HepG2 (cell line): ENCODE results near the gene SNRNP48. TPM values are rescaled to one million over a fixed set of nuclear protein-coding genes. Genes with fewer than 3 reads are reported as not detected.
A peak's percentile ranks its signal among the peaks of the same experiment; 100 is the strongest.

Experiments
- CBX2 ChIP-seq, 2 experiments: fragments of 200-600 bp in 1 of 2; sonication (generic); formaldehyde crosslinking in 1 of 2; IDR thresholded peaks; 2 replicates each; pipeline versions ENCODE4 v1.7.0 to v1.8.1; 2018 to 2022; ENCODE audit warnings: low read depth in 2 of 2, low read length in 1 of 2, mild to moderate bottlenecking in 1 of 2, missing genetic modification reagents in 1 of 2
- FOXA3 ChIP-seq: IDR thresholded peaks from 2 replicates; pipeline ENCODE4 v1.6.1; 2016; ENCODE audit warnings: missing genetic modification reagents, missing compliant biosample characterization
- GABPB1 ChIP-seq: IDR thresholded peaks from 2 replicates; pipeline ENCODE4 v1.6.1; 2016; ENCODE audit warnings: mild to moderate bottlenecking, missing genetic modification reagents, moderate library complexity, missing compliant biosample characterization
- GMEB1 ChIP-seq: sonication (generic); formaldehyde crosslinking; IDR thresholded peaks from 2 replicates; pipeline ENCODE4 v1.5.1; 2020; ENCODE audit warnings: missing genetic modification reagents, mild to moderate bottlenecking, borderline replicate concordance
- HHEX ChIP-seq: IDR thresholded peaks from 2 replicates; pipeline ENCODE4 v1.6.1; 2016; ENCODE audit warnings: control low read depth
- KLF15 ChIP-seq: sonication (generic); formaldehyde crosslinking; IDR thresholded peaks from 2 replicates; pipeline ENCODE4 v1.8.1; 2023; ENCODE audit warnings: borderline replicate concordance, mild to moderate bottlenecking, inconsistent platforms, missing genetic modification reagents, mixed read lengths
- MAX ChIP-seq: IDR thresholded peaks from 2 replicates; pipeline ENCODE4 v1.6.1; 2012; ENCODE audit warnings: inconsistent platforms
- PHF5A ChIP-seq: IDR thresholded peaks from one replicate; pipeline ENCODE4 v1.6.1; 2018; ENCODE audit warnings: low read depth, missing genetic modification reagents; ENCODE audit not compliant: unreplicated experiment
- RARA ChIP-seq: IDR thresholded peaks from 2 replicates; pipeline ENCODE4 v1.6.1; 2016; ENCODE audit warnings: missing genetic modification reagents, missing compliant biosample characterization
- RFX1 ChIP-seq: fragments of 450-650 bp; IDR thresholded peaks from 2 replicates; pipeline ENCODE4 v1.6.1; 2017
- SKIL ChIP-seq: sonication (generic); formaldehyde crosslinking; IDR thresholded peaks from 2 replicates; pipeline ENCODE4 v1.8.0; 2022; ENCODE audit warnings: missing genetic modification reagents, mild to moderate bottlenecking, moderate library complexity, borderline replicate concordance
- SOX5 ChIP-seq: IDR thresholded peaks from 2 replicates; pipeline ENCODE4 v1.6.1; 2016; ENCODE audit warnings: borderline replicate concordance
- SOX6 ChIP-seq, 2 experiments: fragments of 450-650 bp in 1 of 2; sonication (generic) in 1 of 2; formaldehyde crosslinking in 1 of 2; IDR thresholded peaks; 2 replicates each; pipeline versions ENCODE4 v1.4.0 to v1.6.1; 2017 to 2020; ENCODE audit warnings: antibody characterized with exemption in 1 of 2, mild to moderate bottlenecking in 1 of 2, missing genetic modification reagents in 1 of 2
- ZKSCAN8 ChIP-seq: IDR thresholded peaks from 2 replicates; pipeline ENCODE4 v1.6.1; 2016; ENCODE audit warnings: borderline replicate concordance, missing genetic modification reagents, missing compliant biosample characterization
- ZMYM4 ChIP-seq: sonication (generic); formaldehyde crosslinking; IDR thresholded peaks from 2 replicates; pipeline ENCODE4 v1.8.1; 2023; ENCODE audit warnings: mild to moderate bottlenecking, missing genetic modification reagents
- ZNF205 ChIP-seq: IDR thresholded peaks from 2 replicates; pipeline ENCODE4 v1.6.1; 2018; ENCODE audit warnings: missing biosample characterization, missing genetic modification reagents
- polyA plus RNA-seq, 8 experiments: library from polyadenylated mRNA; depleted of rRNA in 3 of 8; stranded (reverse) in 7 of 8; unstranded in 1 of 8; fragments of >200 nt; fragmentation: Illumina TruSeq in 4 of 8; extraction: Trizol in 4 of 8; gene quantifications; 2 replicates each; pipeline versions ENCODE4 v1.2.1 to v1.2.3, GENCODE V29; 2011 to 2016; ENCODE audit warnings: low read depth in 4 of 8, missing spikeins in 1 of 8, mixed read lengths in 1 of 8; ENCODE audit not compliant: insufficient read depth in 1 of 8
- total RNA-seq, 5 experiments: library from RNA; depleted of rRNA; stranded (reverse); fragments of >200 nt; fragmentation: Illumina TruSeq; extraction: Trizol; gene quantifications; 2 replicates each; pipeline ENCODE4 v1.2.3, GENCODE V29; 2016; ENCODE audit warnings: low read depth in 1 of 5
- TF ChIP-seq, protein P1 (sequence below): sonication (generic); formaldehyde crosslinking; IDR thresholded peaks from 2 replicates; pipeline ENCODE4 v1.5.0; 2020; ENCODE audit warnings: mild to moderate bottlenecking, missing genetic modification reagents, borderline replicate concordance
- TF ChIP-seq, protein P2 (sequence below): IDR thresholded peaks from 2 replicates; pipeline ENCODE4 v1.6.1; 2016; ENCODE audit warnings: mild to moderate bottlenecking

Gene SNRNP48
- total and polyA plus RNA-seq, 2 of the 13 experiments (the other 11 are each of a cell fraction or from before 2014, with no cell fraction given) = 17.5 to 47.5 TPM

DNA sequence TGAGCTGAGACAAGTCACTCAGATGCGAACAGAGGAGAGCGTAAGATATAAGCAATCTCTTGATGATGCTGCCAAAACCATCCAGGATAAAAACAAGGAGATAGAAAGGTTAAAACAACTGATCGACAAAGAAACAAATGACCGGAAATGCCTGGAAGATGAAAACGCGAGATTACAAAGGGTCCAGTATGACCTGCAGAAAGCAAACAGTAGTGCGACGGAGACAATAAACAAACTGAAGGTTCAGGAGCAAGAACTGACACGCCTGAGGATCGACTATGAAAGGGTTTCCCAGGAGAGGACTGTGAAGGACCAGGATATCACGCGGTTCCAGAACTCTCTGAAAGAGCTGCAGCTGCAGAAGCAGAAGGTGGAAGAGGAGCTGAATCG, 9.5 kb upstream of the SNRNP48 start (continued):
- no peak for TF ChIP-seq GMEB1 (CRISPR knock-in tag)
- 0 out of 2 replicates have a peak, but pooled peaks have one; percentile 35 for TF ChIP-seq ZNF205 (CRISPR knock-in tag)
- TF ChIP-seq RARA (CRISPR knock-in tag) = peak; percentile 37
- TF ChIP-seq PHF5A (CRISPR knock-in tag) = peak; percentile 1
- no peak for TF ChIP-seq SOX6 (IDR thresholded peaks at IDR 0.05)
- TF ChIP-seq SOX6 (CRISPR knock-in tag; IDR thresholded peaks at IDR 0.05) = peak; percentile 85
- TF ChIP-seq FOXA3 (CRISPR knock-in tag) = peak; percentile 51; the same call in 1 of the 2 replicates
- TF ChIP-seq, protein P1, sequence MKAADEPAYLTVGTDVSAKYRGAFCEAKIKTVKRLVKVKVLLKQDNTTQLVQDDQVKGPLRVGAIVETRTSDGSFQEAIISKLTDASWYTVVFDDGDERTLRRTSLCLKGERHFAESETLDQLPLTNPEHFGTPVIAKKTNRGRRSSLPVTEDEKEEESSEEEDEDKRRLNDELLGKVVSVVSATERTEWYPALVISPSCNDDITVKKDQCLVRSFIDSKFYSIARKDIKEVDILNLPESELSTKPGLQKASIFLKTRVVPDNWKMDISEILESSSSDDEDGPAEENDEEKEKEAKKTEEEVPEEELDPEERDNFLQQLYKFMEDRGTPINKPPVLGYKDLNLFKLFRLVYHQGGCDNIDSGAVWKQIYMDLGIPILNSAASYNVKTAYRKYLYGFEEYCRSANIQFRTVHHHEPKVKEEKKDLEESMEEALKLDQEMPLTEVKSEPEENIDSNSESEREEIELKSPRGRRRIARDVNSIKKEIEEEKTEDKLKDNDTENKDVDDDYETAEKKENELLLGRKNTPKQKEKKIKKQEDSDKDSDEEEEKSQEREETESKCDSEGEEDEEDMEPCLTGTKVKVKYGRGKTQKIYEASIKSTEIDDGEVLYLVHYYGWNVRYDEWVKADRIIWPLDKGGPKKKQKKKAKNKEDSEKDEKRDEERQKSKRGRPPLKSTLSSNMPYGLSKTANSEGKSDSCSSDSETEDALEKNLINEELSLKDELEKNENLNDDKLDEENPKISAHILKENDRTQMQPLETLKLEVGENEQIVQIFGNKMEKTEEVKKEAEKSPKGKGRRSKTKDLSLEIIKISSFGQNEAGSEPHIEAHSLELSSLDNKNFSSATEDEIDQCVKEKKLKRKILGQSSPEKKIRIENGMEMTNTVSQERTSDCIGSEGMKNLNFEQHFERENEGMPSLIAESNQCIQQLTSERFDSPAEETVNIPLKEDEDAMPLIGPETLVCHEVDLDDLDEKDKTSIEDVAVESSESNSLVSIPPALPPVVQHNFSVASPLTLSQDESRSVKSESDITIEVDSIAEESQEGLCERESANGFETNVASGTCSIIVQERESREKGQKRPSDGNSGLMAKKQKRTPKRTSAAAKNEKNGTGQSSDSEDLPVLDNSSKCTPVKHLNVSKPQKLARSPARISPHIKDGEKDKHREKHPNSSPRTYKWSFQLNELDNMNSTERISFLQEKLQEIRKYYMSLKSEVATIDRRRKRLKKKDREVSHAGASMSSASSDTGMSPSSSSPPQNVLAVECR = 0 out of 2 replicates have a peak, but pooled peaks have one; percentile 22
- TF ChIP-seq CBX2 (IDR thresholded peaks at IDR 0.05; ENCODE audit: low read depth, low read length) = no peak
- no peak for TF ChIP-seq CBX2 (CRISPR knock-in tag; IDR thresholded peaks at IDR 0.05; ENCODE audit: low read depth)
- peak; percentile 86 for TF ChIP-seq SOX5 (CRISPR knock-in tag)
- peak; percentile 12; the same call in 1 of the 2 replicates for TF ChIP-seq ZMYM4
- TF ChIP-seq HHEX = peak; percentile 18; the same call in 1 of the 2 replicates
- peak; percentile 25; the same call in 1 of the 2 replicates for TF ChIP-seq SKIL (CRISPR knock-in tag)
- TF ChIP-seq MAX = peak; percentile 42; the same call in 1 of the 2 replicates
- TF ChIP-seq ZKSCAN8 (CRISPR knock-in tag) = 0 out of 2 replicates have a peak, but pooled peaks have one; percentile 44
- peak; percentile 39; the same call in 1 of the 2 replicates for TF ChIP-seq GABPB1 (CRISPR knock-in tag)
- TF ChIP-seq, protein P2, sequence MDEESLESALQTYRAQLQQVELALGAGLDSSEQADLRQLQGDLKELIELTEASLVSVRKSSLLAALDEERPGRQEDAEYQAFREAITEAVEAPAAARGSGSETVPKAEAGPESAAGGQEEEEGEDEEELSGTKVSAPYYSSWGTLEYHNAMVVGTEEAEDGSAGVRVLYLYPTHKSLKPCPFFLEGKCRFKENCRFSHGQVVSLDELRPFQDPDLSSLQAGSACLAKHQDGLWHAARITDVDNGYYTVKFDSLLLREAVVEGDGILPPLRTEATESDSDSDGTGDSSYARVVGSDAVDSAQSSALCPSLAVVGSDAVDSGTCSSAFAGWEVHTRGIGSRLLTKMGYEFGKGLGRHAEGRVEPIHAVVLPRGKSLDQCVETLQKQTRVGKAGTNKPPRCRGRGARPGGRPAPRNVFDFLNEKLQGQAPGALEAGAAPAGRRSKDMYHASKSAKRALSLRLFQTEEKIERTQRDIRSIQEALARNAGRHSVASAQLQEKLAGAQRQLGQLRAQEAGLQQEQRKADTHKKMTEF = 0 out of 2 replicates have a peak, but pooled peaks have one; percentile 1
- no peak for TF ChIP-seq KLF15
- no peak for TF ChIP-seq RFX1
